ENCODE data around the gene ZFP3. TPM values are rescaled to one million over a fixed set of nuclear protein-coding genes. Genes with fewer than 3 reads are reported as not detected.
"Not testable (repeated sequence)": the region's sequence is repeated elsewhere in the genome, so short reads cannot be mapped to it uniquely, and the experiment has no call there.

Gene ZFP3
- total and polyA plus RNA-seq, 2 experiments from 2014 or later: 1.5 to 1.8 TPM

DNA sequence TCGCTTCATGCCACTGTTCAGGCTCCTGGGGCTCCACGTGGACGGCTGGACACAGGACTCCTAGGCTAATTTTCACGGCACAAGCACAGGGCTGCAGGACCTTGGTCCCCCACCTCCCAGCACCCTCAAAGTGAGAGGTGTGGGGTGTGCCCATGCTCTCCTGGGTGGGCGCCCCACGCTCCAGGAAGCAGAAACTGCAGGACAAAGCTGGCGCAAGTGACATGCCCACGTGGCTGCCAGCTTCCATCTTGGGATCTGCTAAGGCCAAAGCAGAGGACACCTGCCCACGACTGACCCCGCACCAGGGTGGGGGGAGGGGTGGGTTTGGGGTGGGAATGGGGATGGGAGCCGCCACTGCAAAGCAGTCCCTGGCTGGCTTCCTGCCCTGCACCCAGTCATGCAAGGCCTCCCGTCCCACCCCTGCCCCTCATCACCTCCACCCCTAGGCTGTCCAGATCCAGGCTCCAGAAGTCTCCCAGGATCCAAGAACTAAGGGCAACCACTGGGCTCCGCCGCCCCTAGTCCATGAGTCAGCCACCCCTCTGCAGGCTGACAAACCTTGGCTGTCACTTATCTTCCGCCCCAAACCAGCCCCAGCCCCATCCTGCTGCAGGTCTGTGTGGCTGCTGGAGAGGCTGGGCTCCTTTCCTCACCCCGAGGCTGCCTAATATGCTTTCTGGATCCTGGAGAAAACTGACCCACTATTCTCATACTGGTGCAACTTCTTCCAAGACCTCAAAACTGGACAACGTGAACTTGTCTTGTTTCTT, 48.6 kb downstream of the ZFP3 start:
- DNase-seq: no peak
- WGBS, 2 experiments (ENCODE audit: low coverage in 1 of 2, low lambda C conversion rate in 2 of 2, missing lambda C conversion rate in 2 of 2): 55 to 68% methylated on average over 13 to 17 of the region's 17 CpGs

DNA sequence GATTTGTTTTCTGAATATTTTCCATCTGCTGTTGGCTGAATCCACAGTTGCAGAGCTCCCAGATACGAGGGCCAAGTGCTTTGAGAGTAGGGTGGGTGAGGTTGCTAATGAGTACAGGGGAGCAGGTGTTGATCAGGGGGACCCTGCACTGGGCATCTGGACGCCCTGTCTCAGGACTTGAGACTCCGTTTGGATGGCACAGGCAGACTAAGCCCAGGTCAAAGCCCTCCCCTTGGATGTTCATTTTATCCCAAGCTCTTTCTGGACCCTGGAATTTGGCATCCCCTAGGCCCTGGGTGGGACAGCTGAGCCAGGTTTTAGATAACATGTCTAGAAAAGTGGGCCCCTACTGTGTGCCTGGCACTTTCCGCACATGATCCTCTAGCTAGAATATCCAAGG, 49.6 kb downstream of the ZFP3 start:
- Histone ChIP-seq H4K20me1 (ENCODE audit: insufficient read depth) (no peaks in the 10 kb centered on the region), H3F3A (ENCODE audit: insufficient read depth) (no peaks in the 10 kb centered on the region), H3K9me3 (ENCODE audit: low read depth) (no peaks in the 10 kb centered on the region), H2AFZ (no peak overlapping the region), H3K9me2 (ENCODE audit: insufficient read depth) (no peaks in the 10 kb centered on the region), H3K27me3 (replicated peaks; ENCODE audit: insufficient read depth) (no peaks in the 10 kb centered on the region), H3K4me2 (ENCODE audit: unreplicated experiment) (no peak overlapping the region), H3K4me3 (no peak overlapping the region), H3K9ac (no peak overlapping the region), H3K4me1 (ENCODE audit: insufficient read depth) (no peaks in the 10 kb centered on the region), H3K36me3 (ENCODE audit: low read depth) (no peaks in the 10 kb centered on the region), H3K79me2 (ENCODE audit: insufficient read depth) (no peaks in the 10 kb centered on the region), H3K27ac (no peak overlapping the region)
- TF ChIP-seq EZH2 (IDR thresholded peaks at IDR 0.05; ENCODE audit: insufficient read depth, poor library complexity, severe bottlenecking) (no peak), EZH2phosphoT487 (IDR thresholded peaks at IDR 0.05; ENCODE audit: insufficient read depth, low read depth) (no peak)
- WGBS, 2 experiments (ENCODE audit: low coverage in 1 of 2, low lambda C conversion rate in 2 of 2, missing lambda C conversion rate in 2 of 2): 16 to 23% methylated on average over 4 of the region's 4 CpGs
- in situ Hi-C loops (cut with MboI): no loop called here
- DNase-seq: no peak

More for the DNA sequence above, 48.6 kb downstream of the ZFP3 start:
- Histone ChIP-seq H3K79me2 (ENCODE audit: insufficient read depth) (no peaks in the 10 kb centered on the region), H3K4me2 (ENCODE audit: unreplicated experiment) (no peak overlapping the region), H3F3A (ENCODE audit: insufficient read depth) (no peaks in the 10 kb centered on the region), H3K36me3 (ENCODE audit: low read depth) (no peaks in the 10 kb centered on the region), H3K27ac (no peak overlapping the region), H3K9me2 (ENCODE audit: insufficient read depth) (no peaks in the 10 kb centered on the region), H3K27me3 (replicated peaks; ENCODE audit: insufficient read depth) (no peaks in the 10 kb centered on the region), H3K4me3 (no peak overlapping the region), H2AFZ (no peak overlapping the region), H3K9me3 (ENCODE audit: low read depth) (no peaks in the 10 kb centered on the region), H3K9ac (no peak overlapping the region), H4K20me1 (ENCODE audit: insufficient read depth) (no peaks in the 10 kb centered on the region), H3K4me1 (ENCODE audit: insufficient read depth) (no peaks in the 10 kb centered on the region)
- in situ Hi-C loops (cut with MboI): no loop called here
- TF ChIP-seq EZH2phosphoT487 (IDR thresholded peaks at IDR 0.05; ENCODE audit: insufficient read depth, low read depth) (no peak), EZH2 (IDR thresholded peaks at IDR 0.05; ENCODE audit: insufficient read depth, poor library complexity, severe bottlenecking) (no peak)

- DNase-seq; in situ Hi-C loops (cut with MboI); H3K9me3 ChIP-seq (ENCODE audit: low read depth); H3F3A ChIP-seq (ENCODE audit: insufficient read depth); H3K36me3 ChIP-seq (ENCODE audit: low read depth); H3K27me3 ChIP-seq (replicated peaks; ENCODE audit: insufficient read depth); H3K79me2 ChIP-seq (ENCODE audit: insufficient read depth); H3K4me2 ChIP-seq (ENCODE audit: unreplicated experiment); H2AFZ ChIP-seq; H4K20me1 ChIP-seq (ENCODE audit: insufficient read depth); H3K4me3 ChIP-seq; H3K9ac ChIP-seq; H3K4me1 ChIP-seq (ENCODE audit: insufficient read depth); H3K9me2 ChIP-seq (ENCODE audit: insufficient read depth); H3K27ac ChIP-seq: not testable (repeated sequence)
- WGBS, 2 experiments (ENCODE audit: low coverage in 1 of 2, low lambda C conversion rate in 2 of 2, missing lambda C conversion rate in 2 of 2): 54 to 72% methylated on average over 8 of the region's 8 CpGs
These were observed 50.1 kb downstream of the ZFP3 start for GRCh38 chr17:5128387-5128786.

DNA sequence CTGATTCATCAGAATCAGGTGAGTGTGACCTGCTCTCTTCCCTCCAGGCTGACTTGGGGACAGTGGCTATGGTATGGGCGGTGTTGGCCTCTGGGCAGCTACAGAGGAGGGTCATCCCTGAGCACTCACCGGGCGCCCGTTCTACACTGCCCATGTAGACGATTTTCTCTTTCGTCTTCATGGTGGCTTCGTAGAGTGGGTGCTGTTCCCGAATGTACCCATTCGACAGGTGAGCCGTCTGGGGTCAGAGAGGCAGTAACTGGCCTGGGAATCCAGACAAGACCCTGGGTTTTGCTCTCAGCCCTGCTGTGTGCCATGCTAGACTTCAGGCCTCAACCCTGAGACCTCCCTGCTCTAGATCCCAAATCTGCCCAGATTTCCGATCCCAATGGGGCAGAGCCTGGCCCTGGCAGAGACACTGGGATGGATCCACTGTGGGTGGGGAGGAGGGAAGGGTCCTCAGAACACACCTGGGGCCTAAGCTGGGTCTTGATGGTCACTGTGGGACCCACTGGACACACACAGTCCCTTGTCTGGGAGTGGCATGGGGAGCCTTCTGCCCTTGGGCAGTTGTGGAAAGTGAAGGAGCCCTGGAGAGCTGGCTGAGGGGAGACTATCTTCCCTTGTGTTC, 50.8 kb downstream of the ZFP3 start:
- Histone ChIP-seq H3K79me2 (ENCODE audit: insufficient read depth) (no peaks in the 10 kb centered on the region), H3K9ac (no peak overlapping the region), H3K4me2 (ENCODE audit: unreplicated experiment) (no peak overlapping the region), H3F3A (ENCODE audit: insufficient read depth) (no peaks in the 10 kb centered on the region), H3K27me3 (replicated peaks; ENCODE audit: insufficient read depth) (no peaks in the 10 kb centered on the region), H2AFZ (no peak overlapping the region), H3K4me1 (ENCODE audit: insufficient read depth) (no peaks in the 10 kb centered on the region), H3K9me3 (ENCODE audit: low read depth) (no peaks in the 10 kb centered on the region), H3K9me2 (ENCODE audit: insufficient read depth) (no peaks in the 10 kb centered on the region), H3K36me3 (ENCODE audit: low read depth) (no peaks in the 10 kb centered on the region), H3K4me3 (no peak overlapping the region), H3K27ac (no peak overlapping the region), H4K20me1 (ENCODE audit: insufficient read depth) (no peaks in the 10 kb centered on the region)
- DNase-seq: no peak
- in situ Hi-C loops (cut with MboI): no loop called here
- 61 to 70% methylated on average over 11 of the region's 11 CpGs for WGBS, 2 experiments (ENCODE audit: low coverage in 1 of 2, low lambda C conversion rate in 2 of 2, missing lambda C conversion rate in 2 of 2)
- TF ChIP-seq EZH2phosphoT487 (IDR thresholded peaks at IDR 0.05; ENCODE audit: insufficient read depth, low read depth) (no peak), EZH2 (IDR thresholded peaks at IDR 0.05; ENCODE audit: insufficient read depth, poor library complexity, severe bottlenecking) (no peak)

GRCh38 chr17:5129770-5130169, 51.5 kb downstream of the ZFP3 start:
- H3K27me3 ChIP-seq (replicated peaks; ENCODE audit: insufficient read depth); in situ Hi-C loops (cut with MboI): not testable (repeated sequence)
- WGBS, 2 experiments (ENCODE audit: low coverage in 1 of 2, low lambda C conversion rate in 2 of 2, missing lambda C conversion rate in 2 of 2): 61 to 63% methylated on average over 8 of the region's 8 CpGs

GRCh38 chr17:5130261-5130660, 52.0 kb downstream of the ZFP3 start:
- H3K9me2 ChIP-seq (ENCODE audit: insufficient read depth); H4K20me1 ChIP-seq (ENCODE audit: insufficient read depth); H2AFZ ChIP-seq; H3K9me3 ChIP-seq (ENCODE audit: low read depth); H3F3A ChIP-seq (ENCODE audit: insufficient read depth); H3K4me2 ChIP-seq (ENCODE audit: unreplicated experiment); H3K36me3 ChIP-seq (ENCODE audit: low read depth); H3K4me3 ChIP-seq; H3K27me3 ChIP-seq (replicated peaks; ENCODE audit: insufficient read depth); DNase-seq; H3K9ac ChIP-seq; H3K4me1 ChIP-seq (ENCODE audit: insufficient read depth); in situ Hi-C loops (cut with MboI); H3K79me2 ChIP-seq (ENCODE audit: insufficient read depth); H3K27ac ChIP-seq: not testable (repeated sequence)
- 79 to 83% methylated on average over 10 of the region's 10 CpGs for WGBS, 2 experiments (ENCODE audit: low coverage in 1 of 2, low lambda C conversion rate in 2 of 2, missing lambda C conversion rate in 2 of 2)

More at GRCh38 chr17:5129770-5130169, 51.5 kb downstream of the ZFP3 start:
- H2AFZ ChIP-seq; H3K27ac ChIP-seq; H3K9ac ChIP-seq; H3F3A ChIP-seq (ENCODE audit: insufficient read depth); H3K79me2 ChIP-seq (ENCODE audit: insufficient read depth); H3K36me3 ChIP-seq (ENCODE audit: low read depth); DNase-seq; H3K4me2 ChIP-seq (ENCODE audit: unreplicated experiment); H3K9me2 ChIP-seq (ENCODE audit: insufficient read depth); H3K4me1 ChIP-seq (ENCODE audit: insufficient read depth); H3K4me3 ChIP-seq; H4K20me1 ChIP-seq (ENCODE audit: insufficient read depth); H3K9me3 ChIP-seq (ENCODE audit: low read depth): not testable (repeated sequence)

- H4K20me1 ChIP-seq (ENCODE audit: insufficient read depth); in situ Hi-C loops (cut with MboI); H3K36me3 ChIP-seq (ENCODE audit: low read depth); H3K27ac ChIP-seq; H3K9me2 ChIP-seq (ENCODE audit: insufficient read depth); H3K79me2 ChIP-seq (ENCODE audit: insufficient read depth); H3F3A ChIP-seq (ENCODE audit: insufficient read depth); H3K4me1 ChIP-seq (ENCODE audit: insufficient read depth); H3K9ac ChIP-seq; H2AFZ ChIP-seq; H3K9me3 ChIP-seq (ENCODE audit: low read depth); H3K4me3 ChIP-seq; DNase-seq; H3K4me2 ChIP-seq (ENCODE audit: unreplicated experiment); H3K27me3 ChIP-seq (replicated peaks; ENCODE audit: insufficient read depth): not testable (repeated sequence)
- 64 to 75% methylated on average over 5 of the region's 5 CpGs for WGBS, 2 experiments (ENCODE audit: low coverage in 1 of 2, low lambda C conversion rate in 2 of 2, missing lambda C conversion rate in 2 of 2)
These were observed 52.4 kb downstream of the ZFP3 start for GRCh38 chr17:5130687-5131086.
